ENCODE measurements around the gene LGALS12.

Gene LGALS12

DNA sequence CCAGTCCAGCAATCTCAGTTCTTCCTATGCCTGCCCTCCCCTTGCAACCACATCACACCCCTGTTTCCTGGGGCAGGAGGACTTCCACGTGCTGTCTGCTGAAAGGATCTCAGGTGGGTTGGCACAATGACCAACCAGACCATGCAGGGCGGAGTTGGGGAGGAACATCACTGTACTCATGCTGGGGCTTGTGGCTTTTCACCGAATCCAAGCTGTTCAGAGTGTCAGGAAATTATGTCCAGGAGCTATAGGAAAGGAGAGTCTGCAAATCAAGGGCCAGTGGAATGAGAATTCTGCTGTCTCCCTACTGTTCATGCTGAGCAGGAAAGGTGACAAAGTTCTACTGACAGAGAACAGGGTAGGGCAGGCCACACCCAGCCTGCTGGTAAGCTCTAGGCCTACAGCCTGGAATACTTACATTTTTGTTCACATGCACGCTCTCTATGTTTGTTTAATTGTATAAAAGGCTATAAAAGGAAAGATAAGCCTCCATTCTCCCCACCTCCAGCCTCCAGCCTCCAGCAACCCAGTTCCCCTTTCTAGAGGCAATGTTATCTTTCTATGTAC, 59.0 kb downstream of the LGALS12 start:
- DNase-seq: no peak

Data from activated CD8-positive, alpha-beta memory T cell treated with anti-CD3 and anti-CD28 coated beads, Interleukin-2, amount 50 U/mL, for 48 hours (primary cell).